ENCODE results near the gene PHRF1. TPM values are rescaled to one million over a fixed set of nuclear protein-coding genes. Genes with fewer than 3 reads are reported as not detected.

PHRF1 gene
- polyA plus RNA-seq, 1 of the 3 experiments (the other 2 are of a cell fraction) = 22.7 TPM

DNA sequence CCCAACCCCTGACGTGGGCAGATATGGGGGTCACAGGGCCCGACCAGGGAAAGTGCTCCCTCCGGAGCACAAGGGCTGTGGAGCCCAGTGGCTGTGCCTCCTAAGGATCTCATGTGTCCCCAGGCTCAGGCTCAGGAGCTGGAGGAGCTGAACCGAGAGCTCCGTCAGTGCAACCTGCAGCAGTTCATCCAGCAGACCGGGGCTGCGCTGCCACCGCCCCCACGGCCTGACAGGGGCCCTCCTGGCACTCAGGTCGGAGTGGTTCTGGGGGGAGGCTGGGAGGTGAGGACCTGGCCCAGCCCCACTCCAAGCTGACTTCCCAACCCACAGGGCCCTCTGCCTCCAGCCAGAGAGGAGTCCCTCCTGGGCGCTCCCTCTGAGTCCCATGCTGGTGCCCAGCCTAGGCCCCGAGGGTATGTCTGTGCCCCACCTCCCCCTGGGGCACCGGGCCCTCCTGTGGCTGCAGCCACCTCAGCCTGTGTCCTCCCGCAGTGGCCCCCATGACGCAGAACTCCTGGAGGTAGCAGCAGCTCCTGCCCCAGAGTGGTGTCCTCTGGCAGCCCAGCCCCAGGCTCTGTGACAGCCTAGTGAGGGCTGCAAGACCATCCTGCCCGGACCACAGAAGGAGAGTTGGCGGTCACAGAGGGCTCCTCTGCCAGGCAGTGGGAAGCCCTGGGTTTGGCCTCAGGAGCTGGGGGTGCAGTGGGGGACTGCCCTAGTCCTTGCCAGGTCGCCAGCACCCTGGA lies 13.0 kb upstream of the PHRF1 start:
- WGBS (ENCODE audit: low lambda C conversion rate) = 82% methylated on average over 2 of the region's 18 CpGs
- Histone ChIP-seq H3K27ac (ENCODE audit: low read depth in 2 of 2, low read length in 1 of 2) (no peak overlapping the region), H3K27me3 (ENCODE audit: insufficient read depth) (no peaks in the 10 kb centered on the region), H2AFZ (ENCODE audit: low read depth) (no peak overlapping the region), H3K36me3 (replicated peaks in 1 of 2; ENCODE audit: control insufficient read depth in 1 of 2, insufficient read depth in 2 of 2, low read length in 1 of 2) (no peaks in the 10 kb centered on the region), H3K9me2 (no peaks in the 10 kb centered on the region), H3K4me2 (no peak overlapping the region), H3K4me1 (ENCODE audit: control insufficient read depth in 1 of 2, insufficient read depth in 2 of 2, low read depth in 1 of 2, low read length in 1 of 2) (peaks cover 4 to 34% of the 10 kb centered on the region in 2 experiments; a peak in 2 of 4 replicates), H4K20me1 (ENCODE audit: insufficient read depth) (no peaks in the 10 kb centered on the region), H3K79me2 (ENCODE audit: insufficient read depth) (peaks cover 11% of the 10 kb centered on the region; the same call in 1 of the 2 replicates), H3F3A (replicated peaks; ENCODE audit: insufficient read depth) (peaks cover 6% of the 10 kb centered on the region), H3K9ac (no peak overlapping the region), H3K4me3 (ENCODE audit: low read depth in 2 of 2, low read length in 1 of 2) (no peak overlapping the region), H3K9me3 (no peaks in the 10 kb centered on the region)
- TF ChIP-seq RXRA (IDR thresholded peaks at IDR 0.05; ENCODE audit: borderline replicate concordance, low read depth) = no peak
- TF ChIP-seq JUND (IDR thresholded peaks at IDR 0.05) = no peak
- TF ChIP-seq, protein P1, sequence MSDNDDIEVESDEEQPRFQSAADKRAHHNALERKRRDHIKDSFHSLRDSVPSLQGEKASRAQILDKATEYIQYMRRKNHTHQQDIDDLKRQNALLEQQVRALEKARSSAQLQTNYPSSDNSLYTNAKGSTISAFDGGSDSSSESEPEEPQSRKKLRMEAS (IDR thresholded peaks at IDR 0.05; ENCODE audit: low read depth) = no peak
- TF ChIP-seq, protein P2, sequence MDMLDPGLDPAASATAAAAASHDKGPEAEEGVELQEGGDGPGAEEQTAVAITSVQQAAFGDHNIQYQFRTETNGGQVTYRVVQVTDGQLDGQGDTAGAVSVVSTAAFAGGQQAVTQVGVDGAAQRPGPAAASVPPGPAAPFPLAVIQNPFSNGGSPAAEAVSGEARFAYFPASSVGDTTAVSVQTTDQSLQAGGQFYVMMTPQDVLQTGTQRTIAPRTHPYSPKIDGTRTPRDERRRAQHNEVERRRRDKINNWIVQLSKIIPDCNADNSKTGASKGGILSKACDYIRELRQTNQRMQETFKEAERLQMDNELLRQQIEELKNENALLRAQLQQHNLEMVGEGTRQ (IDR thresholded peaks at IDR 0.05; ENCODE audit: borderline replicate concordance, low read depth, low read length) = no peak
- ChIA-PET CTCF (interaction anchor here (6.8 kb wide), 1 partner anchor 8 kb away, joined by 41 read pairs; no protein-coding TSS in a partner anchor), POLR2A (interaction anchor here (0.9 to 1.9 kb wide), 2 partner anchors 12 to 133 kb away, joined by 3 to 14 read pairs; no protein-coding TSS in a partner anchor)
- no peak for DNase-seq

DNA sequence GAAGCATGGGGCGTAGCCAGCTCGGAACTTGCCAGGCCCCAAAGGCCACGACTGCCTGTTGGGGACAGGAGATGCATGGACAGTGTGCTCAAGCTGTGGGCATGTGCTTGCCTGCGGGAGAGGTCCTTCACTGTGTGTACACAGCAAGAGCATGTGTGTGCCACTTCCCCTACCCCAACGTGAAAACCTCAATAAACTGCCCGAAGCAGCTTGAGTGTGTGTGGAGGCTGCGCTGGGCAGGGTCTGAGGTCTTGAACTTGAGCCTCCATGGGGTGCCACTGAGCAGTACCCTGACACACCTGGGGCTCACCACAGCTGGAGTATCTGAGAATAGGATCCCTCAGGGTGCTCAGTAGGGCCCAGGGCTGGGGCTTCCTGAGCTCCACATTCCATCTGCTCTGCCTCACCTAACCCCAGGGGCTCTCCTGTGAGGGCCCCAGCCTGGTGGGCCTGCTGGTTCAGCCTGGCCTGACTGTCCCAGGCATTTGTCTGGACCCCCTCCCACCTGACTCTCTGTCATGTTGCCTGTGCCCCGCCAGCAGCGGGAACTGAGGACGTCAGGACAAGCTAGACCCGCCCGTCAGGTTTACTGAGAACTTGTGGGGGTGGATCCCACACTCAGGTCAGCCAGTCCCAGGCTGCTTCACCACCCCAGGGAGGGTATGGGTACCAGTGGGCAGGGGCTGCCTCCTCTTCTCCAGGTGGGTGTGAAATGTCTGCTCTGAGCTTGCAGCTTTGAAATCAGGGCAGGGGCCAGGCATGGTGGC lies 12.3 kb upstream of the PHRF1 start:
- Histone ChIP-seq H3K79me2 (ENCODE audit: insufficient read depth) (peaks cover 11% of the 10 kb centered on the region; the same call in 1 of the 2 replicates), H3K4me1 (ENCODE audit: control insufficient read depth in 1 of 2, insufficient read depth in 2 of 2, low read depth in 1 of 2, low read length in 1 of 2) (peaks cover 5 to 34% of the 10 kb centered on the region in 2 experiments; a peak in 2 of 4 replicates), H3F3A (replicated peaks; ENCODE audit: insufficient read depth) (peaks cover 6% of the 10 kb centered on the region), H3K4me3 (ENCODE audit: low read depth in 2 of 2, low read length in 1 of 2) (no peak overlapping the region), H3K27ac (ENCODE audit: low read depth in 2 of 2, low read length in 1 of 2) (no peak overlapping the region), H3K27me3 (ENCODE audit: insufficient read depth) (no peaks in the 10 kb centered on the region), H3K9ac (no peak overlapping the region), H3K9me2 (no peaks in the 10 kb centered on the region), H4K20me1 (ENCODE audit: insufficient read depth) (no peaks in the 10 kb centered on the region), H3K36me3 (replicated peaks in 1 of 2; ENCODE audit: control insufficient read depth in 1 of 2, insufficient read depth in 2 of 2, low read length in 1 of 2) (no peaks in the 10 kb centered on the region), H3K4me2 (no peak overlapping the region), H3K9me3 (no peaks in the 10 kb centered on the region), H2AFZ (ENCODE audit: low read depth) (no peak overlapping the region)
- ChIA-PET CTCF (interaction anchor here (6.8 kb wide), 1 partner anchor 8 kb away, joined by 41 read pairs; no protein-coding TSS in a partner anchor), POLR2A (interaction anchor here (0.7 to 1.9 kb wide), 3 partner anchors 8 to 132 kb away, joined by 3 to 14 read pairs (median 3); no protein-coding TSS in a partner anchor)
- WGBS (ENCODE audit: low lambda C conversion rate) = 93% methylated on average over 9 of the region's 12 CpGs
- TF ChIP-seq FOXJ3 (CRISPR knock-in tag; IDR thresholded peaks at IDR 0.05) (no peak), CHD2 (IDR thresholded peaks at IDR 0.05; ENCODE audit: low read length, partially characterized antibody) (no peak), MEF2A (IDR thresholded peaks at IDR 0.05; ENCODE audit: borderline replicate concordance, low read depth) (no peak), TAF1 (IDR thresholded peaks at IDR 0.05; ENCODE audit: borderline replicate concordance, low read depth, low read length) (no peak), FOSL2 (IDR thresholded peaks at IDR 0.05; ENCODE audit: borderline replicate concordance, low read depth) (no peak), SIN3A (IDR thresholded peaks at IDR 0.05; ENCODE audit: borderline replicate concordance, low read depth, low read length) (no peak)
- TF ChIP-seq, protein P1 (IDR thresholded peaks at IDR 0.05; ENCODE audit: low read depth) = no peak
- TF ChIP-seq, protein P3, sequence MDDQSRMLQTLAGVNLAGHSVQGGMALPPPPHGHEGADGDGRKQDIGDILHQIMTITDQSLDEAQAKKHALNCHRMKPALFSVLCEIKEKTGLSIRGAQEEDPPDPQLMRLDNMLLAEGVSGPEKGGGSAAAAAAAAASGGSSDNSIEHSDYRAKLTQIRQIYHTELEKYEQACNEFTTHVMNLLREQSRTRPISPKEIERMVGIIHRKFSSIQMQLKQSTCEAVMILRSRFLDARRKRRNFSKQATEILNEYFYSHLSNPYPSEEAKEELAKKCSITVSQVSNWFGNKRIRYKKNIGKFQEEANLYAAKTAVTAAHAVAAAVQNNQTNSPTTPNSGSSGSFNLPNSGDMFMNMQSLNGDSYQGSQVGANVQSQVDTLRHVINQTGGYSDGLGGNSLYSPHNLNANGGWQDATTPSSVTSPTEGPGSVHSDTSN (IDR thresholded peaks at IDR 0.05) = no peak
- TF ChIP-seq, protein P4, sequence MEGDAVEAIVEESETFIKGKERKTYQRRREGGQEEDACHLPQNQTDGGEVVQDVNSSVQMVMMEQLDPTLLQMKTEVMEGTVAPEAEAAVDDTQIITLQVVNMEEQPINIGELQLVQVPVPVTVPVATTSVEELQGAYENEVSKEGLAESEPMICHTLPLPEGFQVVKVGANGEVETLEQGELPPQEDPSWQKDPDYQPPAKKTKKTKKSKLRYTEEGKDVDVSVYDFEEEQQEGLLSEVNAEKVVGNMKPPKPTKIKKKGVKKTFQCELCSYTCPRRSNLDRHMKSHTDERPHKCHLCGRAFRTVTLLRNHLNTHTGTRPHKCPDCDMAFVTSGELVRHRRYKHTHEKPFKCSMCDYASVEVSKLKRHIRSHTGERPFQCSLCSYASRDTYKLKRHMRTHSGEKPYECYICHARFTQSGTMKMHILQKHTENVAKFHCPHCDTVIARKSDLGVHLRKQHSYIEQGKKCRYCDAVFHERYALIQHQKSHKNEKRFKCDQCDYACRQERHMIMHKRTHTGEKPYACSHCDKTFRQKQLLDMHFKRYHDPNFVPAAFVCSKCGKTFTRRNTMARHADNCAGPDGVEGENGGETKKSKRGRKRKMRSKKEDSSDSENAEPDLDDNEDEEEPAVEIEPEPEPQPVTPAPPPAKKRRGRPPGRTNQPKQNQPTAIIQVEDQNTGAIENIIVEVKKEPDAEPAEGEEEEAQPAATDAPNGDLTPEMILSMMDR (IDR thresholded peaks at IDR 0.05) = no peak
- no peak for DNase-seq
